GM21367 (cell line): ENCODE results near the gene PARP1.

Experiments
- ATAC-seq: cut with Tn5 transposase; IDR thresholded peaks from one replicate; pipeline ENCODE4 v1.9.1; 2021; ENCODE audit not compliant: unreplicated experiment

Gene PARP1

GRCh38 chr1:226407199-226407496, 745 bp downstream of the PARP1 start:
- ATAC-seq: no peak

- no peak for ATAC-seq
Measured at GRCh38 chr1:226406401-226406881, 1.5 kb downstream of the PARP1 start.

GRCh38 chr1:226405411-226405988, 2.4 kb downstream of the PARP1 start:
- no peak for ATAC-seq

GRCh38 chr1:226404904-226405222, 3.0 kb downstream of the PARP1 start:
- no peak for ATAC-seq

- no peak for ATAC-seq
Measured at GRCh38 chr1:226404063-226404903, 3.6 kb downstream of the PARP1 start.

GRCh38 chr1:226403201-226404034, 4.5 kb downstream of the PARP1 start:
- no peak for ATAC-seq

- no peak for ATAC-seq
Measured at GRCh38 chr1:226402739-226403165, 5.1 kb downstream of the PARP1 start.

- ATAC-seq: no peak
Measured at GRCh38 chr1:226401355-226402303, 6.3 kb downstream of the PARP1 start.

GRCh38 chr1:226400519-226401354, 7.2 kb downstream of the PARP1 start:
- ATAC-seq: no peak

- ATAC-seq: no peak
Measured at GRCh38 chr1:226397955-226398636, 9.8 kb downstream of the PARP1 start.

GRCh38 chr1:226397011-226397926, 10.6 kb downstream of the PARP1 start:
- ATAC-seq: no peak

GRCh38 chr1:226395753-226396152, 12.1 kb downstream of the PARP1 start:
- no peak for ATAC-seq

GRCh38 chr1:226394462-226394861, 13.4 kb downstream of the PARP1 start:
- no peak for ATAC-seq

- no peak for ATAC-seq
Measured at GRCh38 chr1:226390681-226391080, 17.2 kb downstream of the PARP1 start.

- no peak for ATAC-seq
Measured at GRCh38 chr1:226388131-226388530, 19.8 kb downstream of the PARP1 start.

GRCh38 chr1:226384717-226385116, 23.2 kb downstream of the PARP1 start:
- no peak for ATAC-seq

- no peak for ATAC-seq
Measured at GRCh38 chr1:226384040-226384439, 23.9 kb downstream of the PARP1 start.

- no peak for ATAC-seq
Measured at GRCh38 chr1:226382030-226382429, 25.9 kb downstream of the PARP1 start.
